GM12874 (cell line): ENCODE results near the gene FAM184A.

Source experiments
- TF ChIP-seq, protein P1 (sequence below): IDR thresholded peaks from 2 replicates; pipeline ENCODE4 v1.5.1; 2011; ENCODE audit warnings: low read depth, mild to moderate bottlenecking, control low read depth, low read length, moderate library complexity; ENCODE audit not compliant: insufficient read depth

The FAM184A gene

DNA sequence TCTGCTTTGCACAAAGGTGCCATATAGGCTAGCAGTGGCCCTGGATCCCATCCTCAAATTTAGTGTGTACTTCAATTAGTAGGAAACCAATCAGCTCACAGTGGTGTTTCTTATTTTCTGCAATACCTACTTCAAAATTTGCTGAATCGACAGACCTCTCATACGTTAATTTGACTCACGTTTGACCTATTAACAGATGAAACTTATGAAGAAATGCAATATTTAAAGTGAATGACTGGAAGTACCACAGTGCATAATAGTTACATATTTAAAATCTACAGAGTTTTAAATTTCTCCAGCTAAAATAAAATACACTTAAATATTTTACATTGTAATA, 95.9 kb downstream of the FAM184A start:
- TF ChIP-seq, protein P1, sequence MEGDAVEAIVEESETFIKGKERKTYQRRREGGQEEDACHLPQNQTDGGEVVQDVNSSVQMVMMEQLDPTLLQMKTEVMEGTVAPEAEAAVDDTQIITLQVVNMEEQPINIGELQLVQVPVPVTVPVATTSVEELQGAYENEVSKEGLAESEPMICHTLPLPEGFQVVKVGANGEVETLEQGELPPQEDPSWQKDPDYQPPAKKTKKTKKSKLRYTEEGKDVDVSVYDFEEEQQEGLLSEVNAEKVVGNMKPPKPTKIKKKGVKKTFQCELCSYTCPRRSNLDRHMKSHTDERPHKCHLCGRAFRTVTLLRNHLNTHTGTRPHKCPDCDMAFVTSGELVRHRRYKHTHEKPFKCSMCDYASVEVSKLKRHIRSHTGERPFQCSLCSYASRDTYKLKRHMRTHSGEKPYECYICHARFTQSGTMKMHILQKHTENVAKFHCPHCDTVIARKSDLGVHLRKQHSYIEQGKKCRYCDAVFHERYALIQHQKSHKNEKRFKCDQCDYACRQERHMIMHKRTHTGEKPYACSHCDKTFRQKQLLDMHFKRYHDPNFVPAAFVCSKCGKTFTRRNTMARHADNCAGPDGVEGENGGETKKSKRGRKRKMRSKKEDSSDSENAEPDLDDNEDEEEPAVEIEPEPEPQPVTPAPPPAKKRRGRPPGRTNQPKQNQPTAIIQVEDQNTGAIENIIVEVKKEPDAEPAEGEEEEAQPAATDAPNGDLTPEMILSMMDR = no peak

- TF ChIP-seq, protein P1 = no peak
Measured at GRCh38 chr6:118981884-118982574, 96.4 kb downstream of the FAM184A start.

DNA sequence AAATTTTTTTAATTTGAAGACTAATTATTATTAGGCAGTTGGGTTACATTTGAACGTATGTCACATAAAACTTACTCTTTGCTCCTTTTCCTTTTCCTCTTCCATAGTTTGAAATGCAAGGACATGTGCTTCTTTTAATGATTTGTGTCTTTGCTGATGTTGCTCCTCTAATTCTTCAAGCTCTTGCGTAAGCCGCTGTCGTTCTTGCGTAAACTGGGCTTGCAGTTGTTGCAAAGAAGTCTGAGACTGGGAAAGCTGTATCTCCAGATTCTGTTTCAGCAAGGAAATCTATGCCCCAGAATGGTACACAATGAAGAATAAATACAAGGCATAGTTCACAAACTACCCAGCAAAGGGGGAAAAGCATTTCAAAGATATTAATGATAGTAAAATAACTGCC, 98.4 kb downstream of the FAM184A start:
- TF ChIP-seq, protein P1 = no peak

DNA sequence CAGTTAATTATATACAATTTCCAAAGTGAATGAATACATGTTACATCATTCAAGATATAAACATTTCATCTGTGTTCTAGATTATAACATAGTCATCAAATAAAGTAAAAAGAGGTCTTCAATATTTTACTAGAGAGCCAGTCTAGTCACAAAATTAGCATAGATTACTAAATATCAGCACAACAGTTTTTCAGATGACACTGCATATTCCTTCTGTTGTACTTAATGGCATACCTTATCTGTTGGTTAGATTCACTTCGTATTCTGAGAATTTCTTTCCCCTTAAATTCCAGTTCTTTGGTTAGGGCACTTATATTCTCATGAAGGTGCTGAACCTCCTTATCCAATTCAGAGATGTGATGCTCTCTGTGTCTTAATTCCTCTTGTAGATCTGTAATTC, 103.7 kb downstream of the FAM184A start:
- TF ChIP-seq, protein P1 = no peak

DNA sequence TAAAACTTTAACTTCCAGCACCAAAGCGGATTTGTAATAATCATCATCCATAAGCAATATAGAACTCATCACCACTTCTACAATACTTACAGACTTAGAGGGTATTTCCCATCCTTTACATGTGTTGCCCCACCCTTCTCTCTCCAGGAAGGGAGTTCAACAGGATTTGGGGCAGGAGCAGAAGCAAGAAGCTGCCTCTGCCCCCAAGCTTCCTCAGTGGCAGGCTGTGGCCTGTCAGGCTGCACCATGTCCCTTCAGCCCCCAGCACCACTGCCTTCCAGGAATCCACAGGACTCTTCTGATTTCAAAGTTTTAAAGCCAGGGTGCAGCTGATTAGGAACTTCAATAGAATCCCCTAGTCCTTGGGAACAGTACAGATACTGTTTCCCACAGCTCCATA, 106.8 kb downstream of the FAM184A start:
- TF ChIP-seq, protein P1 = no peak

DNA sequence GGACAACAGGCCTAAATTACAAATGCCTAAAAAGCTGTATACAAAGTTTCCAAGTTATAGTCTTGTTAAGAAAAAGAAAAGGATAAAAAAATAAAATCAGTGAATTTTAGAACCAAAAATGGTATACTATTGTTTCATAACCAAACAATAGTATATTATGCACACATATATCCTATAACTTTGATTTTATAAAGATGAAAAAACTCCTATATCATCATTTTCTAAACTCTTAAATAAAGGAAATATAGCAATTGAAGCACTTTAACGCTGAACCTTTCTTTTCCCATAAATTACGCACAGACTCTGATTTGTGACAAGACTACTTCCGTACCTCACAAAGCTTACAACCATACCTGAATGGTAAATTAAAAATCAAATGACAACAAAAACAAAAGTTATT, 107.6 kb downstream of the FAM184A start:
- TF ChIP-seq, protein P1 = no peak

GRCh38 chr6:118968416-118968815, 110.0 kb downstream of the FAM184A start:
- TF ChIP-seq, protein P1 = no peak
